AG09319 (cell line): ENCODE results near the gene GRIA4.

ENCODE experiments used
- DNase-seq: peaks from one replicate; pipeline ENCODE4 v3.0.0-alpha.2; 2010; ENCODE audit warnings: low read depth; ENCODE audit errors: extremely low read depth
- CTCF ChIP-seq: IDR thresholded peaks from 2 replicates; pipeline ENCODE4 v1.5.1; 2011; ENCODE audit warnings: low read depth, mild to moderate bottlenecking, inconsistent platforms, low read length, moderate library complexity

GRIA4 gene

DNA sequence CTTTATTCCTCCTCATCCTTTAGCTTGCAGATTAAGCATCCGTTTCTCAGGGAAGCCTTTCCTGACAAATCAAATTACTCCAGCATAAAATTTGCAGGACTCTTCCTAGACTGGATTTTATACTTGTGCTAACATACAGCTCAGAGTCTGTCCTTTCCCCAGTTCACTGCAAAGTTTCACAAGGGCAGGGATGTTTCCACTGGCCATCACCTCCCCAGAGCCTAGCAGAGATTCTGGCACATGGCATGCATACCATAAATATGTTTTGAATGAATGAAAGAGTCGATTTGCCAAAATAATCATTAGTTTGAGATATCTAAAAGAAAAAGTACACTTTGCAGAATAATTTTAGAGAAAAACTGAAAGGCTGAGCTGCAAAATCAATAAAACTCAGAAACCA lies 401.6 kb downstream of the GRIA4 start:
- DNase-seq, result no peak
- no peak for TF ChIP-seq CTCF

GRCh38 chr11:106012744-106013143 lies 402.9 kb downstream of the GRIA4 start:
- no peak for DNase-seq
- no peak for TF ChIP-seq CTCF

- no peak for TF ChIP-seq CTCF
Observed at GRCh38 chr11:106014035-106014434, 404.2 kb downstream of the GRIA4 start.

GRCh38 chr11:106014620-106015019 lies 404.7 kb downstream of the GRIA4 start:
- DNase-seq, result no peak
- no peak for TF ChIP-seq CTCF

More at GRCh38 chr11:106014035-106014434, 404.2 kb downstream of the GRIA4 start:
- DNase-seq, result no peak

GRCh38 chr11:106015066-106015465 lies 405.2 kb downstream of the GRIA4 start:
- TF ChIP-seq CTCF, result no peak
- no peak for DNase-seq

DNA sequence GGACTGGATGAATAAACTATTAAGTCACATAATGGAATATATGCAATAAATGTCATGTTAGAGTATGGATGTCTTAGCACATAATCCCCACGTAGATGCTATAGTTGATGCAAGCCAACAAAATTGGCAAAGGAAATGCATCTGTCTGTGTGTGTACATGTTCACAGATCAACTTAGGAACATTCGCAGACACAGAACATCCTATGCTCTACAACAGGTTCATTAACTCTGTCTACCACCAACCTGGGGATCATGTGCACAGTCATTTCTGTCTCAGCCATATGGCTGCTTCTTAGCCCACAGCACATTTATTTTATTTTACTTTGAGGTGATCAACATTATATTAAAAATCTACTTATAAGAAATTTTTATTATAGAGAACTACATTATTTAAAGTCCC lies 407.2 kb downstream of the GRIA4 start:
- TF ChIP-seq CTCF, result no peak
- DNase-seq, result no peak

- TF ChIP-seq CTCF, result no peak
- DNase-seq, result no peak
Observed at GRCh38 chr11:106021181-106021966, 411.5 kb downstream of the GRIA4 start.
